ENCODE data around the gene DDR2. TPM values are rescaled to one million over a fixed set of nuclear protein-coding genes. Genes with fewer than 3 reads are reported as not detected.

The DDR2 gene
- polyA plus RNA-seq, 1 donor from 2014 or later: 0.69 TPM

DNA sequence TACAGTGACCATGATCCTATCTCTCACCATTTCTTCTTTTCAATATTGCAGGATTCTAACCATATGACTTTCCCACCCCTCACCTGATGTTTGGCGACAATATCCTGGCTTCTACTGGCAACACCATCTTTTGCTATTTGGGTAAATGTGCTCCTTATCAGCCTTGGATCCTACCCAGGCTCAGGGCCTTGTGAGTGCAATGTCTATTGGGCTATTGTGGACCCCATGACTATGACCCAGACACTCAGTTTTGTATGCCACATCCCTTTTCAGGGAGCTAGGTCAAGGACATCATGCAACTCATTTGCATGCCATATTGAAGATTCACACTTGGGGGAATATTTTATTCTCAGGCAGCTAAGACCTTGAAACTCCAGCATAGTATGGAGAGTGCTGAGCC is 67.9 kb downstream of the DDR2 start:
- no peaks in the 10 kb centered on the region for H3F3A ChIP-seq (ENCODE audit: insufficient read depth, low read length, poor library complexity, severe bottlenecking)
- H4K20me1 ChIP-seq (ENCODE audit: insufficient read depth): no peaks in the 10 kb centered on the region
- H3K79me2 ChIP-seq (replicated peaks; ENCODE audit: insufficient read depth, low read length): no peaks in the 10 kb centered on the region

DNA sequence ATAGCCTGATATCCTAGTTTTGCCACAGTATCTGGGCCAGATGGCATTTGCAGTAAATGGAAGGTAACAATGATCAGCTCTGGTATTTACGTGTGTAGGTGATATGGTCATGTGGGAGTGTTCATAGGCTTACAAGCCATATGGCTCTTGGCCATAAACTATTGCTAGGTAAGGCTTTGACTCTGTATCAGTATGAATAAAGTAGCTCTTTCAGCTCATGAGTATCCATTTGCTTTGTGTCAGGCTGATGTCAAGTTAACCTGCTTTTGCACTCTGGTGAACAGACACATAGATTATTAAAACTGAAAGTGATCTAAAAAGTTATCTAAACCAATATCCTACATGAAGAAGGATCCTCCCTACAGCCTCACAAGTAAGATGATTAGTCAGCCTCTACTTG is 69.0 kb downstream of the DDR2 start:
- no peak overlapping the region for H2AFZ ChIP-seq (ENCODE audit: low read depth, low read length)
- H3K4me3 ChIP-seq (ENCODE audit: low read length): no peak overlapping the region
- no peaks in the 10 kb centered on the region for H3K9me2 ChIP-seq (ENCODE audit: insufficient read depth, low read length)
- H3K4me2 ChIP-seq (ENCODE audit: low read length): no peak overlapping the region
- no peaks in the 10 kb centered on the region for H3K79me2 ChIP-seq (replicated peaks; ENCODE audit: insufficient read depth, low read length)
- no peaks in the 10 kb centered on the region for H3K27me3 ChIP-seq (ENCODE audit: insufficient read depth, low read depth, low read length)
- no peaks in the 10 kb centered on the region for H3F3A ChIP-seq (ENCODE audit: insufficient read depth, low read length, poor library complexity, severe bottlenecking)
- no peak overlapping the region for H3K27ac ChIP-seq (ENCODE audit: low read length)
- H3K9ac ChIP-seq (ENCODE audit: low read length): no peak overlapping the region
- no peaks in the 10 kb centered on the region for H3K36me3 ChIP-seq (ENCODE audit: insufficient read depth, low read length)
- H3K9me3 ChIP-seq (ENCODE audit: low read length): no peaks in the 10 kb centered on the region
- TF ChIP-seq MXI1 (conservative IDR thresholded peaks at IDR 0.05; ENCODE audit: poor library complexity, severe bottlenecking): no peak
- TF ChIP-seq SMC3 (conservative IDR thresholded peaks at IDR 0.05; ENCODE audit: poor library complexity): no peak
- no peak for TF ChIP-seq EP300 (conservative IDR thresholded peaks at IDR 0.05; ENCODE audit: poor library complexity, severe bottlenecking)
- TF ChIP-seq TAF1 (IDR thresholded peaks at IDR 0.05; ENCODE audit: low read depth): no peak
- TF ChIP-seq, protein P1, sequence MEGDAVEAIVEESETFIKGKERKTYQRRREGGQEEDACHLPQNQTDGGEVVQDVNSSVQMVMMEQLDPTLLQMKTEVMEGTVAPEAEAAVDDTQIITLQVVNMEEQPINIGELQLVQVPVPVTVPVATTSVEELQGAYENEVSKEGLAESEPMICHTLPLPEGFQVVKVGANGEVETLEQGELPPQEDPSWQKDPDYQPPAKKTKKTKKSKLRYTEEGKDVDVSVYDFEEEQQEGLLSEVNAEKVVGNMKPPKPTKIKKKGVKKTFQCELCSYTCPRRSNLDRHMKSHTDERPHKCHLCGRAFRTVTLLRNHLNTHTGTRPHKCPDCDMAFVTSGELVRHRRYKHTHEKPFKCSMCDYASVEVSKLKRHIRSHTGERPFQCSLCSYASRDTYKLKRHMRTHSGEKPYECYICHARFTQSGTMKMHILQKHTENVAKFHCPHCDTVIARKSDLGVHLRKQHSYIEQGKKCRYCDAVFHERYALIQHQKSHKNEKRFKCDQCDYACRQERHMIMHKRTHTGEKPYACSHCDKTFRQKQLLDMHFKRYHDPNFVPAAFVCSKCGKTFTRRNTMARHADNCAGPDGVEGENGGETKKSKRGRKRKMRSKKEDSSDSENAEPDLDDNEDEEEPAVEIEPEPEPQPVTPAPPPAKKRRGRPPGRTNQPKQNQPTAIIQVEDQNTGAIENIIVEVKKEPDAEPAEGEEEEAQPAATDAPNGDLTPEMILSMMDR (IDR thresholded peaks at IDR 0.05; ENCODE audit: poor library complexity, severe bottlenecking): no peak
- TF ChIP-seq EZH2 (IDR thresholded peaks at IDR 0.05; ENCODE audit: borderline replicate concordance, insufficient read depth, low read length, poor library complexity, severe bottlenecking): no peak
- no peak for TF ChIP-seq POLR2AphosphoS5 (IDR thresholded peaks at IDR 0.05)
- TF ChIP-seq, protein P2, sequence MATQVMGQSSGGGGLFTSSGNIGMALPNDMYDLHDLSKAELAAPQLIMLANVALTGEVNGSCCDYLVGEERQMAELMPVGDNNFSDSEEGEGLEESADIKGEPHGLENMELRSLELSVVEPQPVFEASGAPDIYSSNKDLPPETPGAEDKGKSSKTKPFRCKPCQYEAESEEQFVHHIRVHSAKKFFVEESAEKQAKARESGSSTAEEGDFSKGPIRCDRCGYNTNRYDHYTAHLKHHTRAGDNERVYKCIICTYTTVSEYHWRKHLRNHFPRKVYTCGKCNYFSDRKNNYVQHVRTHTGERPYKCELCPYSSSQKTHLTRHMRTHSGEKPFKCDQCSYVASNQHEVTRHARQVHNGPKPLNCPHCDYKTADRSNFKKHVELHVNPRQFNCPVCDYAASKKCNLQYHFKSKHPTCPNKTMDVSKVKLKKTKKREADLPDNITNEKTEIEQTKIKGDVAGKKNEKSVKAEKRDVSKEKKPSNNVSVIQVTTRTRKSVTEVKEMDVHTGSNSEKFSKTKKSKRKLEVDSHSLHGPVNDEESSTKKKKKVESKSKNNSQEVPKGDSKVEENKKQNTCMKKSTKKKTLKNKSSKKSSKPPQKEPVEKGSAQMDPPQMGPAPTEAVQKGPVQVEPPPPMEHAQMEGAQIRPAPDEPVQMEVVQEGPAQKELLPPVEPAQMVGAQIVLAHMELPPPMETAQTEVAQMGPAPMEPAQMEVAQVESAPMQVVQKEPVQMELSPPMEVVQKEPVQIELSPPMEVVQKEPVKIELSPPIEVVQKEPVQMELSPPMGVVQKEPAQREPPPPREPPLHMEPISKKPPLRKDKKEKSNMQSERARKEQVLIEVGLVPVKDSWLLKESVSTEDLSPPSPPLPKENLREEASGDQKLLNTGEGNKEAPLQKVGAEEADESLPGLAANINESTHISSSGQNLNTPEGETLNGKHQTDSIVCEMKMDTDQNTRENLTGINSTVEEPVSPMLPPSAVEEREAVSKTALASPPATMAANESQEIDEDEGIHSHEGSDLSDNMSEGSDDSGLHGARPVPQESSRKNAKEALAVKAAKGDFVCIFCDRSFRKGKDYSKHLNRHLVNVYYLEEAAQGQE (IDR thresholded peaks at IDR 0.05; ENCODE audit: borderline replicate concordance): no peak
- TF ChIP-seq RAD21 (conservative IDR thresholded peaks at IDR 0.05): no peak
- no peaks in the 10 kb centered on the region for H4K20me1 ChIP-seq (ENCODE audit: insufficient read depth)

More for the DNA sequence above, 67.9 kb downstream of the DDR2 start:
- H3K27me3 ChIP-seq (ENCODE audit: insufficient read depth, low read depth, low read length): no peaks in the 10 kb centered on the region
- no peak overlapping the region for H2AFZ ChIP-seq (ENCODE audit: low read depth, low read length)
- H3K9ac ChIP-seq (ENCODE audit: low read length): no peak overlapping the region
- no peak overlapping the region for H3K27ac ChIP-seq (ENCODE audit: low read length)
- no peaks in the 10 kb centered on the region for H3K9me2 ChIP-seq (ENCODE audit: insufficient read depth, low read length)
- TF ChIP-seq RAD21 (conservative IDR thresholded peaks at IDR 0.05) (no peak), TAF1 (IDR thresholded peaks at IDR 0.05; ENCODE audit: low read depth) (no peak), EP300 (conservative IDR thresholded peaks at IDR 0.05; ENCODE audit: poor library complexity, severe bottlenecking) (no peak), EZH2 (IDR thresholded peaks at IDR 0.05; ENCODE audit: borderline replicate concordance, insufficient read depth, low read length, poor library complexity, severe bottlenecking) (no peak), POLR2AphosphoS5 (IDR thresholded peaks at IDR 0.05) (no peak), SMC3 (conservative IDR thresholded peaks at IDR 0.05; ENCODE audit: poor library complexity) (no peak), MXI1 (conservative IDR thresholded peaks at IDR 0.05; ENCODE audit: poor library complexity, severe bottlenecking) (no peak)
- TF ChIP-seq, protein P1 (IDR thresholded peaks at IDR 0.05; ENCODE audit: poor library complexity, severe bottlenecking): no peak
- TF ChIP-seq, protein P2 (IDR thresholded peaks at IDR 0.05; ENCODE audit: borderline replicate concordance): no peak
- no peak overlapping the region for H3K4me3 ChIP-seq (ENCODE audit: low read length)
- H3K9me3 ChIP-seq (ENCODE audit: low read length): no peaks in the 10 kb centered on the region
- H3K4me2 ChIP-seq (ENCODE audit: low read length): no peak overlapping the region
- no peaks in the 10 kb centered on the region for H3K36me3 ChIP-seq (ENCODE audit: insufficient read depth, low read length)
